GM19351 (cell line): ENCODE results near the gene EREG.

Source experiments
- ATAC-seq: cut with Tn5 transposase; IDR thresholded peaks from one replicate; pipeline ENCODE4 v1.9.1; 2021; ENCODE audit warnings: mild to moderate bottlenecking, moderate library complexity; ENCODE audit not compliant: unreplicated experiment

The EREG gene

GRCh38 chr4:74364652-74365491, at the start of gene EREG:
EREG (plus strand) TSS chr4:74365145; CDS start chr4:74365309, 164 bp downstream.
- peak; percentile 51 for ATAC-seq

- no peak for ATAC-seq
Measured at GRCh38 chr4:74315376-74315775, 49.6 kb upstream of the EREG start.

- ATAC-seq = no peak
Measured at GRCh38 chr4:74316397-74316796, 48.5 kb upstream of the EREG start.

- no peak for ATAC-seq
Measured at GRCh38 chr4:74317616-74318246, 47.2 kb upstream of the EREG start.

GRCh38 chr4:74318276-74318675, 46.7 kb upstream of the EREG start:
- ATAC-seq = no peak

- no peak for ATAC-seq
Measured at GRCh38 chr4:74319470-74319869, 45.5 kb upstream of the EREG start.

GRCh38 chr4:74320559-74321118, 44.3 kb upstream of the EREG start:
- peak; percentile 87 for ATAC-seq

- ATAC-seq = no peak
Measured at GRCh38 chr4:74322301-74322700, 42.6 kb upstream of the EREG start.

- no peak for ATAC-seq
Measured at GRCh38 chr4:74323663-74324062, 41.3 kb upstream of the EREG start.

GRCh38 chr4:74324262-74324661, 40.7 kb upstream of the EREG start:
- ATAC-seq = no peak

GRCh38 chr4:74325886-74326285, 39.1 kb upstream of the EREG start:
- no peak for ATAC-seq

- no peak for ATAC-seq
Measured at GRCh38 chr4:74327762-74328161, 37.2 kb upstream of the EREG start.

- no peak for ATAC-seq
Measured at GRCh38 chr4:74328501-74328900, 36.4 kb upstream of the EREG start.

- no peak for ATAC-seq
Measured at GRCh38 chr4:74329307-74329706, 35.6 kb upstream of the EREG start.

GRCh38 chr4:74330295-74330750, 34.6 kb upstream of the EREG start:
- ATAC-seq = no peak

- no peak for ATAC-seq
Measured at GRCh38 chr4:74331252-74331651, 33.7 kb upstream of the EREG start.

- no peak for ATAC-seq
Measured at GRCh38 chr4:74331944-74332343, 33.0 kb upstream of the EREG start.

- ATAC-seq = no peak
Measured at GRCh38 chr4:74334636-74335035, 30.3 kb upstream of the EREG start.

GRCh38 chr4:74335341-74336021, 29.5 kb upstream of the EREG start:
- peak; percentile 90 for ATAC-seq

GRCh38 chr4:74338792-74339333, 26.1 kb upstream of the EREG start:
- no peak for ATAC-seq

GRCh38 chr4:74339501-74339900, 25.4 kb upstream of the EREG start:
- no peak for ATAC-seq
